ENCODE measurements around the gene ZDHHC7. TPM values are rescaled to one million over a fixed set of nuclear protein-coding genes. Genes with fewer than 3 reads are reported as not detected.

ZDHHC7 gene
- total RNA-seq, 1 experiment from 2014 or later: 39.1 TPM

GRCh38 chr16:84933774-84934631, 77.3 kb downstream of the ZDHHC7 start:
- Histone ChIP-seq H3K79me1 (ENCODE audit: insufficient read depth, low read depth, low read length, poor library complexity, severe bottlenecking) (no peaks in the 10 kb centered on the region), H3K4me2 (ENCODE audit: insufficient read depth, insufficient read length, low read length) (no peak overlapping the region), H3K27ac (ENCODE audit: insufficient read length, low read depth, low read length) (no peak overlapping the region), H2BK12ac (ENCODE audit: insufficient read length, low read depth, low read length) (no peak overlapping the region), H2AK5ac (ENCODE audit: insufficient read length, low read length) (no peak overlapping the region), H3K23ac (ENCODE audit: insufficient read length, low read depth, low read length) (no peak overlapping the region), H3K14ac (ENCODE audit: insufficient read depth, low read length) (no peak overlapping the region; the same call in 1 of the 2 replicates), H4K91ac (ENCODE audit: insufficient read length, low read depth, low read length) (no peak overlapping the region), H4K20me1 (ENCODE audit: control insufficient read depth, insufficient read depth, insufficient read length) (no peaks in the 10 kb centered on the region), H2AFZ (ENCODE audit: low read length) (no peak overlapping the region), H4K8ac (replicated peaks; ENCODE audit: insufficient read length, low read depth, low read length) (no peak overlapping the region), H3K4me1 (ENCODE audit: insufficient read depth, low read length) (no peaks in the 10 kb centered on the region), H3K4ac (ENCODE audit: low read depth, low read length) (no peak overlapping the region), H3K9ac (ENCODE audit: extremely low read depth, insufficient read length, low read length) (no peak overlapping the region), H4K5ac (ENCODE audit: insufficient read length, low read depth, low read length) (no peak overlapping the region), H2BK20ac (ENCODE audit: low read depth, low read length, poor library complexity, severe bottlenecking) (no peak overlapping the region), H3K56ac (ENCODE audit: insufficient read length, low read depth, low read length) (no peak overlapping the region), H3K18ac (ENCODE audit: insufficient read length, low read depth, low read length) (no peak overlapping the region), H3K79me2 (ENCODE audit: insufficient read depth, low read length) (no peaks in the 10 kb centered on the region), H3K9me3 (ENCODE audit: control insufficient read depth, low read depth, low read length) (no peaks in the 10 kb centered on the region), H3K23me2 (ENCODE audit: insufficient read length, low read depth, low read length, poor library complexity, severe bottlenecking) (no peaks in the 10 kb centered on the region), H3K27me3 (ENCODE audit: insufficient read depth, low read length) (no peaks in the 10 kb centered on the region), H2BK15ac (ENCODE audit: low read depth, low read length) (no peak overlapping the region), H3T11ph (ENCODE audit: low read length) (no peak overlapping the region), H2BK120ac (ENCODE audit: low read depth, low read length, poor library complexity, severe bottlenecking) (no peak overlapping the region), H2BK5ac (ENCODE audit: insufficient read length, low read length) (no peak overlapping the region)
- 0 out of 4 replicates have a peak, but pooled peaks cover 3 to 4% of the 10 kb centered on the region in 2 experiments for H3K4me1 Mint-ChIP-seq
- no peak for DNase-seq
- peaks cover 0 to 5% (median 0%) of the 10 kb centered on the region in 3 experiments; a peak in 2 of 7 replicates for H3K36me3 Mint-ChIP-seq (ENCODE audit: insufficient read depth in 1 of 3, low read depth in 3 of 3)
- H3K4me3 Mint-ChIP-seq: no peak overlapping the region
- WGBS (ENCODE audit: extremely low coverage, insufficient read length, low lambda C conversion rate): no CpG with 5 or more reads among the region's 29 CpGs
- peaks cover 2% of the 10 kb centered on the region; the same call in 1 of the 2 replicates for H3K27me3 Mint-ChIP-seq (ENCODE audit: low read depth)
- H3K9me3 Mint-ChIP-seq: peaks cover 4 to 7% of the 10 kb centered on the region in 2 experiments; a peak in 3 of 5 replicates
- no peak overlapping the region; a peak in 1 of 7 replicates for H3K27ac Mint-ChIP-seq
- TF ChIP-seq CTCF (conservative IDR thresholded peaks at IDR 0.05): no peak

Measured in H9 (cell line).